Measurements from ENCODE around the gene UGT1A1. TPM values are rescaled to one million over a fixed set of nuclear protein-coding genes. Genes with fewer than 3 reads are reported as not detected.

Gene UGT1A1
- total and polyA plus RNA-seq, 2 of the 13 experiments (the other 11 are each of a cell fraction or from before 2014, with no cell fraction given), result 0.69 to 0.75 TPM

DNA sequence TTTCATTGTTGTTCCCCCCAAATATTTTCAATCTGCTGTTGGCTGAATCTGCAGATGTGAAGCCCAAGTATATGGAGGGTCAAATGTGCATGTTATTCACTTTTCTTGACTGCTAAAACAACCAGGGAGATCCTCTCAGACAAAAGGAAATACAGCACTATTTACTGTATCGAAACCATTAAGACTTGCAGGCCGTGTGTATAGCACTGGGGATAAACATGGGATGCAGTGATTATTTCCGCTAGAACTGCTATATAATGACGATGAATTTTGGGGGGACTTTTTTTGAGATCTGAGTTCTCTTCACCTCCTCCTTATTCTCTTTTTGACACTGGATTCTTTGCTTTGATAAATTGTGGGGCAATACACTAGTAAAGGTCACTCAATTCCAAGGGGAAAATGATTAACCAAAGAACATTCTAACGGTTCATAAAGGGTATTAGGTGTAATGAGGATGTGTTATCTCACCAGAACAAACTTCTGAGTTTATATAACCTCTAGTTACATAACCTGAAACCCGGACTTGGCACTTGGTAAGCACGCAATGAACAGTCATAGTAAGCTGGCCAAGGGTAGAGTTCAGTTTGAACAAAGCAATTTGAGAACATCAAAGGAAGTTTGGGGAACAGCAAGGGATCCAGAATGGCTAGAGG, 3.5 kb upstream of the UGT1A1 start (continued):
- TF ChIP-seq ZBTB8A (CRISPR knock-in tag; IDR thresholded peaks at IDR 0.05; ENCODE audit: borderline replicate concordance, low read depth), result no peak
- TF ChIP-seq ZMAT5 (CRISPR knock-in tag; IDR thresholded peaks at IDR 0.05; ENCODE audit: borderline replicate concordance, low read depth), result no peak
- no peak for TF ChIP-seq ZNF768 (CRISPR knock-in tag; IDR thresholded peaks at IDR 0.05)
- TF ChIP-seq WIZ (CRISPR knock-in tag; IDR thresholded peaks at IDR 0.05), result no peak
- TF ChIP-seq ZHX2 (IDR thresholded peaks at IDR 0.05; ENCODE audit: low read depth), result 0 out of 2 replicates have a peak, but pooled peaks have one; percentile 38
- peak; percentile 72; the same call in 1 of the 2 replicates for TF ChIP-seq ZHX2 (CRISPR knock-in tag; IDR thresholded peaks at IDR 0.05; ENCODE audit: borderline replicate concordance)
- TF ChIP-seq KLF11 (CRISPR knock-in tag; IDR thresholded peaks at IDR 0.05), result no peak
- no peak for TF ChIP-seq ZNF7 (CRISPR knock-in tag; IDR thresholded peaks at IDR 0.05)
- TF ChIP-seq PTBP1 (IDR thresholded peaks at IDR 0.05; ENCODE audit: low read depth, low read length, poor library complexity, severe bottlenecking), result no peak
- TF ChIP-seq, protein P1, sequence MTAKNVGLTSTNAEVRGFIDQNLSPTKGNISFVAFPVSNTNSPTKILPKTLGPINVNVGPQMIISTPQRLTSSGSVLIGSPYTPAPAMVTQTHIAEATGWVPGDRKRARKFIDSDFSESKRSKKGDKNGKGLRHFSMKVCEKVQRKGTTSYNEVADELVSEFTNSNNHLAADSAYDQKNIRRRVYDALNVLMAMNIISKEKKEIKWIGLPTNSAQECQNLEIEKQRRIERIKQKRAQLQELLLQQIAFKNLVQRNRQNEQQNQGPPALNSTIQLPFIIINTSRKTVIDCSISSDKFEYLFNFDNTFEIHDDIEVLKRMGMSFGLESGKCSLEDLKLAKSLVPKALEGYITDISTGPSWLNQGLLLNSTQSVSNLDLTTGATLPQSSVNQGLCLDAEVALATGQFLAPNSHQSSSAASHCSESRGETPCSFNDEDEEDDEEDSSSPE (CRISPR knock-in tag; IDR thresholded peaks at IDR 0.05), result peak; percentile 49; the same call in 1 of the 2 replicates
- no peak for TF ChIP-seq ZNF567 (CRISPR knock-in tag; IDR thresholded peaks at IDR 0.05; ENCODE audit: borderline replicate concordance)
- TF ChIP-seq ZFYVE20 (CRISPR knock-in tag; IDR thresholded peaks at IDR 0.05; ENCODE audit: borderline replicate concordance, low read depth), result no peak
- no peak for TF ChIP-seq KDM5A (IDR thresholded peaks at IDR 0.05; ENCODE audit: borderline replicate concordance, low read length)
- TF ChIP-seq IRX3 (CRISPR knock-in tag; IDR thresholded peaks at IDR 0.05; ENCODE audit: borderline replicate concordance, low read depth), result peak; percentile 81; the same call in 1 of the 2 replicates
- TF ChIP-seq, protein P2, sequence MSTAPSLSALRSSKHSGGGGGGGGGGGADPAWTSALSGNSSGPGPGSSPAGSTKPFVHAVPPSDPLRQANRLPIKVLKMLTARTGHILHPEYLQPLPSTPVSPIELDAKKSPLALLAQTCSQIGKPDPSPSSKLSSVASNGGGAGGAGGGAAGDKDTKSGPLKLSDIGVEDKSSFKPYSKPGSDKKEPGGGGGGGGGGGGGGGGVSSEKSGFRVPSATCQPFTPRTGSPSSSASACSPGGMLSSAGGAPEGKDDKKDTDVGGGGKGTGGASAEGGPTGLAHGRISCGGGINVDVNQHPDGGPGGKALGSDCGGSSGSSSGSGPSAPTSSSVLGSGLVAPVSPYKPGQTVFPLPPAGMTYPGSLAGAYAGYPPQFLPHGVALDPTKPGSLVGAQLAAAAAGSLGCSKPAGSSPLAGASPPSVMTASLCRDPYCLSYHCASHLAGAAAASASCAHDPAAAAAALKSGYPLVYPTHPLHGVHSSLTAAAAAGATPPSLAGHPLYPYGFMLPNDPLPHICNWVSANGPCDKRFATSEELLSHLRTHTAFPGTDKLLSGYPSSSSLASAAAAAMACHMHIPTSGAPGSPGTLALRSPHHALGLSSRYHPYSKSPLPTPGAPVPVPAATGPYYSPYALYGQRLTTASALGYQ (CRISPR knock-in tag; IDR thresholded peaks at IDR 0.05), result peak; percentile 100
- TF ChIP-seq SCMH1 (CRISPR knock-in tag; IDR thresholded peaks at IDR 0.05; ENCODE audit: borderline replicate concordance), result no peak
- peak; percentile 86 for TF ChIP-seq ZNF589 (CRISPR knock-in tag; conservative IDR thresholded peaks at IDR 0.05)
- TF ChIP-seq NR2F6 (IDR thresholded peaks at IDR 0.05), result peak; percentile 100
- TF ChIP-seq NR2F6 (CRISPR knock-in tag; IDR thresholded peaks at IDR 0.05), result peak; percentile 99
- TF ChIP-seq SNRNP70 (IDR thresholded peaks at IDR 0.05; ENCODE audit: low read depth, low read length), result no peak
